SK-N-SH (cell line): ENCODE results near the gene RARRES1. TPM values are rescaled to one million over a fixed set of nuclear protein-coding genes. Genes with fewer than 3 reads are reported as not detected.

Experiments
- CTCF ChIA-PET: fragments of 300-600, 350-600 bp; formaldehyde crosslinking; extraction: SDS; loops from one replicate; lab custom pipeline; 2021; lab: Yijun Ruan, JAX
- POLR2A ChIA-PET: fragments of 350-600 bp; sonication (Branson Sonifier 250); formaldehyde crosslinking; extraction: SDS; loops from one replicate; lab custom pipeline; 2020; ENCODE audit warnings: antibody characterized with exemption, inconsistent platforms; lab: Yijun Ruan, JAX
- DNase-seq: peaks from one replicate; pipeline ENCODE4 v3.0.0; 2012
- H2AFZ ChIP-seq: fragments of 200-600 bp; sonication (generic); 2 replicates; pipeline ENCODE4 v1.8.1; 2016; ENCODE audit warnings: antibody characterized with exemption, mild to moderate bottlenecking, low read depth
- H3F3A ChIP-seq: fragments of 200-600 bp; sonication (generic); replicated peaks from 2 replicates; pipeline ENCODE3; 2016; ENCODE audit warnings: antibody characterized with exemption, mild to moderate bottlenecking; ENCODE audit not compliant: insufficient read depth
- H3K27ac ChIP-seq, 2 experiments: fragments of 200-500 bp in 1 of 2; fragments of 200-600 bp in 1 of 2; sonication (Bioruptor generic) in 1 of 2; sonication (generic), shearing (Covaris generic) in 1 of 2; 2 replicates each; pipeline versions ENCODE4 v1.5.1 to v1.6.1; 2014 to 2016; ENCODE audit warnings: low read depth in 2 of 2, inconsistent platforms in 1 of 2, low read length in 1 of 2, mild to moderate bottlenecking in 1 of 2, mixed read lengths in 1 of 2
- H3K27me3 ChIP-seq: fragments of 200-600 bp; sonication (generic), shearing (Covaris generic); 2 replicates; pipeline ENCODE4 v1.6.1; 2016; ENCODE audit warnings: mixed run types; ENCODE audit not compliant: insufficient read depth
- H3K36me3 ChIP-seq, 2 experiments: fragments of 200-500 bp in 1 of 2; fragments of 200-600 bp in 1 of 2; sonication (Bioruptor generic) in 1 of 2; sonication (generic) in 1 of 2; replicated peaks in 1 of 2; 2 replicates each; pipeline versions ENCODE3 to v1.5.1; 2014 to 2016; ENCODE audit warnings: low read length in 1 of 2, mild to moderate bottlenecking in 1 of 2; ENCODE audit not compliant: insufficient read depth in 2 of 2, control insufficient read depth in 1 of 2
- H3K4me1 ChIP-seq, 2 experiments: fragments of 200-500 bp in 1 of 2; fragments of 200-600 bp in 1 of 2; sonication (Bioruptor generic) in 1 of 2; sonication (generic), shearing (Covaris generic) in 1 of 2; 2 replicates each; pipeline versions ENCODE4 v1.5.1 to v1.6.1; 2014 to 2016; ENCODE audit warnings: low read depth in 1 of 2, low read length in 1 of 2, mixed run types in 1 of 2; ENCODE audit not compliant: insufficient read depth in 2 of 2, control insufficient read depth in 1 of 2
- H3K4me2 ChIP-seq: fragments of 200-600 bp; sonication (generic), shearing (Covaris generic); 2 replicates; pipeline ENCODE4 v1.6.1; 2017; ENCODE audit warnings: mixed run types
- H3K4me3 ChIP-seq, 2 experiments: fragments of 200-500 bp in 1 of 2; fragments of 200-600 bp in 1 of 2; sonication (Bioruptor generic) in 1 of 2; sonication (generic), shearing (Covaris generic) in 1 of 2; 2 replicates each; pipeline versions ENCODE4 v1.5.1 to v1.8.1; 2014 to 2016; ENCODE audit warnings: low read depth in 2 of 2, inconsistent platforms in 1 of 2, low read length in 1 of 2, mild to moderate bottlenecking in 1 of 2, mixed read lengths in 1 of 2, moderate library complexity in 1 of 2
- H3K79me2 ChIP-seq: fragments of 200-600 bp; sonication (generic); 2 replicates; pipeline ENCODE4 v1.8.1; 2017; ENCODE audit warnings: mild to moderate bottlenecking; ENCODE audit not compliant: insufficient read depth
- H3K9ac ChIP-seq: fragments of 200-600 bp; sonication (generic); 2 replicates; pipeline ENCODE4 v1.6.1; 2017; ENCODE audit warnings: mixed run types
- H3K9me2 ChIP-seq: fragments of 200-600 bp; sonication (generic); 2 replicates; pipeline ENCODE4 v1.6.1; 2017; ENCODE audit warnings: mixed run types
- H3K9me3 ChIP-seq: fragments of 200-600 bp; sonication (generic); 2 replicates; pipeline ENCODE4 v1.6.1; 2017; ENCODE audit warnings: mixed run types, mild to moderate bottlenecking, moderate library complexity
- H4K20me1 ChIP-seq: fragments of 200-600 bp; sonication (generic); 2 replicates; pipeline ENCODE4 v1.6.1; 2017; ENCODE audit warnings: mild to moderate bottlenecking, mixed run types; ENCODE audit not compliant: insufficient read depth
- ELF1 ChIP-seq: IDR thresholded peaks from 2 replicates; pipeline ENCODE4 v1.4.0; 2012
- EP300 ChIP-seq, 2 experiments: IDR thresholded peaks; 2 replicates each; pipeline versions ENCODE4 v1.4.0 to v1.6.1; 2012; ENCODE audit warnings: borderline replicate concordance in 1 of 2, low read depth in 1 of 2, low read length in 1 of 2
- EZH2phosphoT487 ChIP-seq: fragments of 200-600 bp; sonication (generic); IDR thresholded peaks from 2 replicates; pipeline ENCODE4 v1.6.1; 2017; ENCODE audit warnings: low read depth, mixed run types, mild to moderate bottlenecking, antibody characterized with exemption, moderate library complexity, borderline replicate concordance
- FOXM1 ChIP-seq: IDR thresholded peaks from 2 replicates; pipeline ENCODE4 v1.4.0; 2012; ENCODE audit warnings: low read depth, mild to moderate bottlenecking
- GATA2 ChIP-seq: sonication (generic); formaldehyde crosslinking; IDR thresholded peaks from 2 replicates; pipeline ENCODE4 v1.5.0; 2020; ENCODE audit warnings: mild to moderate bottlenecking, missing genetic modification reagents
- JUND ChIP-seq: IDR thresholded peaks from 2 replicates; pipeline ENCODE4 v1.4.0; 2012
- MXI1 ChIP-seq: IDR thresholded peaks from 2 replicates; pipeline ENCODE4 v1.6.1; 2012; ENCODE audit warnings: mild to moderate bottlenecking, low read depth, low read length, improper control_type of control experiment
- RAD21 ChIP-seq: IDR thresholded peaks from 2 replicates; pipeline ENCODE4 v1.6.1; 2012; ENCODE audit warnings: mild to moderate bottlenecking, low read length
- RFX5 ChIP-seq: IDR thresholded peaks from 2 replicates; pipeline ENCODE4 v1.6.1; 2012; ENCODE audit warnings: mild to moderate bottlenecking, improper control_type of control experiment, low read length
- SIN3A ChIP-seq: IDR thresholded peaks from 2 replicates; pipeline ENCODE4 v1.6.1; 2012; ENCODE audit warnings: low read depth, mild to moderate bottlenecking, low read length, moderate library complexity, borderline replicate concordance
- SMC3 ChIP-seq: IDR thresholded peaks from 2 replicates; pipeline ENCODE4 v1.6.1; 2012; ENCODE audit warnings: low read depth, low read length, improper control_type of control experiment
- TCF12 ChIP-seq: IDR thresholded peaks from 2 replicates; pipeline ENCODE4 v1.4.0; 2012
- WGBS: methylation state at CpG from one replicate; pipeline ENCODE4 v1.1.6; 2017; ENCODE audit warnings: low lambda C conversion rate; 5-methylcytosine and 5-hydroxymethylcytosine counted together
- polyA plus RNA-seq, 3 experiments: library from polyadenylated mRNA; depleted of rRNA; stranded (reverse); fragments of >200 nt; gene quantifications; 2 replicates each; pipeline ENCODE4 v1.2.3, GENCODE V29; 2012
- TF ChIP-seq, protein P1 (sequence below): fragments of 200-600 bp; sonication (generic); IDR thresholded peaks from 2 replicates; pipeline ENCODE4 v1.6.1; 2017; ENCODE audit warnings: antibody characterized with exemption, mild to moderate bottlenecking, moderate library complexity
- TF ChIP-seq, protein P2 (sequence below): IDR thresholded peaks from 2 replicates; pipeline ENCODE4 v1.4.0; 2012; ENCODE audit warnings: low read depth, borderline replicate concordance
- TF ChIP-seq, protein P3 (sequence below): IDR thresholded peaks from 2 replicates; pipeline ENCODE4 v1.6.1; 2012; ENCODE audit warnings: mild to moderate bottlenecking, low read depth, low read length, moderate library complexity
- TF ChIP-seq, protein P4 (sequence below): fragments of 150-350 bp; IDR thresholded peaks from 2 replicates; pipeline ENCODE4 v1.6.1; 2017; ENCODE audit warnings: antibody characterized with exemption, low read length, low read depth, borderline replicate concordance
- TF ChIP-seq, protein P5 (sequence below): IDR thresholded peaks from 2 replicates; pipeline ENCODE4; 2012
- TF ChIP-seq, protein P6 (sequence below): IDR thresholded peaks from 2 replicates; pipeline ENCODE4 v1.4.0; 2012; ENCODE audit warnings: low read depth

RARRES1 gene
- polyA plus RNA-seq, 1 of the 3 experiments (the other 2 are of a cell fraction) = 0.15 TPM

DNA sequence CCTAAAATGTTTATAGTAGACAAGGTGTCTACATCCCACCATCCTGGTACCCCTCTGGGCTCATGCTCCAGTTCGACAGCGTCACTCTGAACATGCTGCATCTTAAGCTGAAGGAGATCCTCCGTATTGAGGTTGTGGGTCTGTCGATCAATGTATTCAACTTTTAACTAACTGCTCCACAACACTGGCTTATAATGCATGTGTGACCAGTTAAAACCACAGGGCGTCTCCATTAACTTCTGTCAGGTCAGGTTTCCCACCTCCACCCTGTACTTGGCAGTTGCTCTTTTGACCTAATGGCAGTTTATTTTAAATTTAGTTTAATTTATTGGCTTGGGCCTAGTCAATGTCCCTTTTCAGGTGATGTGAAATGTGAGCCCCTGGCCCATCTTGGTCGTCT, 17.8 kb upstream of the RARRES1 start (continued):
- TF ChIP-seq, protein P1, sequence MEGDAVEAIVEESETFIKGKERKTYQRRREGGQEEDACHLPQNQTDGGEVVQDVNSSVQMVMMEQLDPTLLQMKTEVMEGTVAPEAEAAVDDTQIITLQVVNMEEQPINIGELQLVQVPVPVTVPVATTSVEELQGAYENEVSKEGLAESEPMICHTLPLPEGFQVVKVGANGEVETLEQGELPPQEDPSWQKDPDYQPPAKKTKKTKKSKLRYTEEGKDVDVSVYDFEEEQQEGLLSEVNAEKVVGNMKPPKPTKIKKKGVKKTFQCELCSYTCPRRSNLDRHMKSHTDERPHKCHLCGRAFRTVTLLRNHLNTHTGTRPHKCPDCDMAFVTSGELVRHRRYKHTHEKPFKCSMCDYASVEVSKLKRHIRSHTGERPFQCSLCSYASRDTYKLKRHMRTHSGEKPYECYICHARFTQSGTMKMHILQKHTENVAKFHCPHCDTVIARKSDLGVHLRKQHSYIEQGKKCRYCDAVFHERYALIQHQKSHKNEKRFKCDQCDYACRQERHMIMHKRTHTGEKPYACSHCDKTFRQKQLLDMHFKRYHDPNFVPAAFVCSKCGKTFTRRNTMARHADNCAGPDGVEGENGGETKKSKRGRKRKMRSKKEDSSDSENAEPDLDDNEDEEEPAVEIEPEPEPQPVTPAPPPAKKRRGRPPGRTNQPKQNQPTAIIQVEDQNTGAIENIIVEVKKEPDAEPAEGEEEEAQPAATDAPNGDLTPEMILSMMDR = no peak
- TF ChIP-seq ELF1 = no peak

DNA sequence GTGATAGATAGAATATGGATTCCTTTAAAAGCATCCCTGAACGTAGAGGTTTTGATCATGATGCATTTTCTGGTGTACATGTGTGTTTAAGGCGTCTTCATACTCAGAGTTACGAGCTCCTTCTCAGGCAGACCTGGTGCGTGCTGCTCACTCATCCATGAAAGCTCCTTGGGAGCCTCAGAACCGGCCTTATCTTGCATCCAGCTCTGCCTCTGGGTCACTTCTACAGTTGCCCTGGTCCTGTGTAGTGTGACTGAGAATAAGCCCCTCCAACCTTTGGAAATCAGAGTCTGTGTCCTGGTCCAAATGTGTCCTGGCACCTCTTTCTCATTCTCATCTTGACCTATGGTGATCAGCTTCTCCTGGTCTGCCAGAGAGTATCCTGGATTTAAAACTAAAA, 17.3 kb upstream of the RARRES1 start:
- no peak for DNase-seq
- Histone ChIP-seq H3K9me2 (no peaks in the 10 kb centered on the region), H3K27me3 (no peaks in the 10 kb centered on the region), H3F3A (peaks cover 18% of the 10 kb centered on the region), H3K9me3 (no peaks in the 10 kb centered on the region), H3K4me1 (peaks cover 4 to 22% of the 10 kb centered on the region in 2 experiments; a peak in 3 of 4 replicates), H3K79me2 (no peaks in the 10 kb centered on the region), H2AFZ (no peak overlapping the region), H3K4me3 (no peak overlapping the region), H3K9ac (no peak overlapping the region), H3K36me3 (no peaks in the 10 kb centered on the region), H3K4me2 (0 out of 2 replicates have a peak overlapping the region, but pooled peaks have one; percentile 4), H3K27ac (no peak overlapping the region), H4K20me1 (no peaks in the 10 kb centered on the region)
- CTCF ChIA-PET = interaction anchor here (0.6 kb wide), 1 partner anchor 22 kb away, joined by 3 read pairs; no protein-coding TSS in a partner anchor
- TF ChIP-seq, protein P2, sequence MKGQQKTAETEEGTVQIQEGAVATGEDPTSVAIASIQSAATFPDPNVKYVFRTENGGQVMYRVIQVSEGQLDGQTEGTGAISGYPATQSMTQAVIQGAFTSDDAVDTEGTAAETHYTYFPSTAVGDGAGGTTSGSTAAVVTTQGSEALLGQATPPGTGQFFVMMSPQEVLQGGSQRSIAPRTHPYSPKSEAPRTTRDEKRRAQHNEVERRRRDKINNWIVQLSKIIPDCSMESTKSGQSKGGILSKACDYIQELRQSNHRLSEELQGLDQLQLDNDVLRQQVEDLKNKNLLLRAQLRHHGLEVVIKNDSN = no peak
- TF ChIP-seq, protein P3, sequence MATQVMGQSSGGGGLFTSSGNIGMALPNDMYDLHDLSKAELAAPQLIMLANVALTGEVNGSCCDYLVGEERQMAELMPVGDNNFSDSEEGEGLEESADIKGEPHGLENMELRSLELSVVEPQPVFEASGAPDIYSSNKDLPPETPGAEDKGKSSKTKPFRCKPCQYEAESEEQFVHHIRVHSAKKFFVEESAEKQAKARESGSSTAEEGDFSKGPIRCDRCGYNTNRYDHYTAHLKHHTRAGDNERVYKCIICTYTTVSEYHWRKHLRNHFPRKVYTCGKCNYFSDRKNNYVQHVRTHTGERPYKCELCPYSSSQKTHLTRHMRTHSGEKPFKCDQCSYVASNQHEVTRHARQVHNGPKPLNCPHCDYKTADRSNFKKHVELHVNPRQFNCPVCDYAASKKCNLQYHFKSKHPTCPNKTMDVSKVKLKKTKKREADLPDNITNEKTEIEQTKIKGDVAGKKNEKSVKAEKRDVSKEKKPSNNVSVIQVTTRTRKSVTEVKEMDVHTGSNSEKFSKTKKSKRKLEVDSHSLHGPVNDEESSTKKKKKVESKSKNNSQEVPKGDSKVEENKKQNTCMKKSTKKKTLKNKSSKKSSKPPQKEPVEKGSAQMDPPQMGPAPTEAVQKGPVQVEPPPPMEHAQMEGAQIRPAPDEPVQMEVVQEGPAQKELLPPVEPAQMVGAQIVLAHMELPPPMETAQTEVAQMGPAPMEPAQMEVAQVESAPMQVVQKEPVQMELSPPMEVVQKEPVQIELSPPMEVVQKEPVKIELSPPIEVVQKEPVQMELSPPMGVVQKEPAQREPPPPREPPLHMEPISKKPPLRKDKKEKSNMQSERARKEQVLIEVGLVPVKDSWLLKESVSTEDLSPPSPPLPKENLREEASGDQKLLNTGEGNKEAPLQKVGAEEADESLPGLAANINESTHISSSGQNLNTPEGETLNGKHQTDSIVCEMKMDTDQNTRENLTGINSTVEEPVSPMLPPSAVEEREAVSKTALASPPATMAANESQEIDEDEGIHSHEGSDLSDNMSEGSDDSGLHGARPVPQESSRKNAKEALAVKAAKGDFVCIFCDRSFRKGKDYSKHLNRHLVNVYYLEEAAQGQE = no peak
- no peak for TF ChIP-seq RFX5
- no peak for TF ChIP-seq GATA2 (CRISPR knock-in tag)
- no peak for TF ChIP-seq FOXM1
- TF ChIP-seq EP300 (IDR thresholded peaks at IDR 0.05; ENCODE audit: borderline replicate concordance in 1 of 2, low read depth in 1 of 2, low read length in 1 of 2) = no peak
- TF ChIP-seq, protein P4, sequence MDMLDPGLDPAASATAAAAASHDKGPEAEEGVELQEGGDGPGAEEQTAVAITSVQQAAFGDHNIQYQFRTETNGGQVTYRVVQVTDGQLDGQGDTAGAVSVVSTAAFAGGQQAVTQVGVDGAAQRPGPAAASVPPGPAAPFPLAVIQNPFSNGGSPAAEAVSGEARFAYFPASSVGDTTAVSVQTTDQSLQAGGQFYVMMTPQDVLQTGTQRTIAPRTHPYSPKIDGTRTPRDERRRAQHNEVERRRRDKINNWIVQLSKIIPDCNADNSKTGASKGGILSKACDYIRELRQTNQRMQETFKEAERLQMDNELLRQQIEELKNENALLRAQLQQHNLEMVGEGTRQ = no peak
- TF ChIP-seq, protein P5, sequence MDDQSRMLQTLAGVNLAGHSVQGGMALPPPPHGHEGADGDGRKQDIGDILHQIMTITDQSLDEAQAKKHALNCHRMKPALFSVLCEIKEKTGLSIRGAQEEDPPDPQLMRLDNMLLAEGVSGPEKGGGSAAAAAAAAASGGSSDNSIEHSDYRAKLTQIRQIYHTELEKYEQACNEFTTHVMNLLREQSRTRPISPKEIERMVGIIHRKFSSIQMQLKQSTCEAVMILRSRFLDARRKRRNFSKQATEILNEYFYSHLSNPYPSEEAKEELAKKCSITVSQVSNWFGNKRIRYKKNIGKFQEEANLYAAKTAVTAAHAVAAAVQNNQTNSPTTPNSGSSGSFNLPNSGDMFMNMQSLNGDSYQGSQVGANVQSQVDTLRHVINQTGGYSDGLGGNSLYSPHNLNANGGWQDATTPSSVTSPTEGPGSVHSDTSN = no peak
- no peak for TF ChIP-seq MXI1
- TF ChIP-seq RAD21 = no peak
- TF ChIP-seq SMC3 = no peak
- TF ChIP-seq, protein P1 = no peak
- TF ChIP-seq, protein P6, sequence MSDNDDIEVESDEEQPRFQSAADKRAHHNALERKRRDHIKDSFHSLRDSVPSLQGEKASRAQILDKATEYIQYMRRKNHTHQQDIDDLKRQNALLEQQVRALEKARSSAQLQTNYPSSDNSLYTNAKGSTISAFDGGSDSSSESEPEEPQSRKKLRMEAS = no peak
- no peak for TF ChIP-seq TCF12
- TF ChIP-seq SIN3A = no peak
- no peak for TF ChIP-seq EZH2phosphoT487
- TF ChIP-seq JUND = no peak
- POLR2A ChIA-PET = no interaction called here
- WGBS = 90% methylated on average over 5 of the region's 5 CpGs
